ENCODE measurements around the gene GIMD1.
"Not testable (repeated sequence)": the region's sequence is repeated elsewhere in the genome, so short reads cannot be mapped to it uniquely, and the experiment has no call there.

GIMD1 gene

DNA sequence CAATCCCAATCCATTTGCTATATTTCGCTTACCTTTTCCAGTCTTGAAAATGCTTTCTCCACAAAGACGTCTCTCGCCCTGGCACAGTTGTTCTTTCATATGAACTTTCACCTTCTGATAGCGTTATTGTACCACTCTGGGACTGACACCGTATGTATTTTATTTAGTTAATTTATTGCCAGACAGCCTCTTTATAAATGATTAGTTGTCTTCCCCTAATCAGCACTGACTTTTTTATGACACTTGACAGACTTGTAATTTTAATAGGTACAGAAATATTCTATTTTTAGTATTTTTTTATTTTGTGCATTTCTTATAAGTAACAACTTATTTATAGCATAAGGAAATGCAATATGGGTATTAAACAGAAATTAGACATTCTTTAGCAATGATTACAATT lies at the start of gene GIMD1:
Gene GIMD1 (minus strand): TSS at position 101 of the 400 bp plus-strand sequence. CDS start 1,343 bp downstream, outside the sequence.
- H3K9me3 Mint-ChIP-seq, result no peaks in the 10 kb centered on the region
- H3K4me3 Mint-ChIP-seq, result no peak within 1 kb of the TSS
- ATAC-seq (no peak), DNase-seq (no peak)
- H3K27me3 Mint-ChIP-seq, result peaks cover 17% of the 10 kb centered on the region
- H3K4me1 Mint-ChIP-seq, result peaks cover 2% of the 10 kb centered on the region
- H3K36me3 Mint-ChIP-seq (ENCODE audit: low read depth), result no peaks in the 10 kb centered on the region
- no peak within 1 kb of the TSS for H3K27ac Mint-ChIP-seq

DNA sequence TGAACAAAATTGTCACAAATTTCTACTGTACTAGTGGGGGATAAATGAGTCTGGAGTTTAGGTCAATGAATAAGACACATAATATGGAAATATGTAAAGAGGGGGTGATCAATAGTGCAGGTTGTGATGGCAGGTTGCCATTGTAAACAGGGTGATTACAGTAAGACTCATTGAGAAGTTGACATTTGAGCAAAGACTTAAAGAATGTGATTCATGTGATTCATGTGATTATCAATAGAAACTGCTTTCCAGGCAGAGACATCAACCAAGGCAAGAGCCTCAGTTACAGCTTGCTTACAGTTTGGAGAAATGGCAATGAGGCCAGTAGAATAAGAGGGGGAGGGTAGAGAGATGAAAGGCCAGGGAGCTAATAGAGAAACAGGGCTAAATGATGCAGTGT lies 45.8 kb upstream of the GIMD1 start:
- no peak for DNase-seq
- no peaks in the 10 kb centered on the region for H3K4me1 Mint-ChIP-seq
- H3K9me3 Mint-ChIP-seq, result no peaks in the 10 kb centered on the region
- no peak for ATAC-seq
- no peaks in the 10 kb centered on the region for H3K36me3 Mint-ChIP-seq (ENCODE audit: low read depth)
- H3K27me3 Mint-ChIP-seq, result peaks cover 3% of the 10 kb centered on the region
- no peak overlapping the region for H3K4me3 Mint-ChIP-seq
- H3K27ac Mint-ChIP-seq, result no peak overlapping the region

DNA sequence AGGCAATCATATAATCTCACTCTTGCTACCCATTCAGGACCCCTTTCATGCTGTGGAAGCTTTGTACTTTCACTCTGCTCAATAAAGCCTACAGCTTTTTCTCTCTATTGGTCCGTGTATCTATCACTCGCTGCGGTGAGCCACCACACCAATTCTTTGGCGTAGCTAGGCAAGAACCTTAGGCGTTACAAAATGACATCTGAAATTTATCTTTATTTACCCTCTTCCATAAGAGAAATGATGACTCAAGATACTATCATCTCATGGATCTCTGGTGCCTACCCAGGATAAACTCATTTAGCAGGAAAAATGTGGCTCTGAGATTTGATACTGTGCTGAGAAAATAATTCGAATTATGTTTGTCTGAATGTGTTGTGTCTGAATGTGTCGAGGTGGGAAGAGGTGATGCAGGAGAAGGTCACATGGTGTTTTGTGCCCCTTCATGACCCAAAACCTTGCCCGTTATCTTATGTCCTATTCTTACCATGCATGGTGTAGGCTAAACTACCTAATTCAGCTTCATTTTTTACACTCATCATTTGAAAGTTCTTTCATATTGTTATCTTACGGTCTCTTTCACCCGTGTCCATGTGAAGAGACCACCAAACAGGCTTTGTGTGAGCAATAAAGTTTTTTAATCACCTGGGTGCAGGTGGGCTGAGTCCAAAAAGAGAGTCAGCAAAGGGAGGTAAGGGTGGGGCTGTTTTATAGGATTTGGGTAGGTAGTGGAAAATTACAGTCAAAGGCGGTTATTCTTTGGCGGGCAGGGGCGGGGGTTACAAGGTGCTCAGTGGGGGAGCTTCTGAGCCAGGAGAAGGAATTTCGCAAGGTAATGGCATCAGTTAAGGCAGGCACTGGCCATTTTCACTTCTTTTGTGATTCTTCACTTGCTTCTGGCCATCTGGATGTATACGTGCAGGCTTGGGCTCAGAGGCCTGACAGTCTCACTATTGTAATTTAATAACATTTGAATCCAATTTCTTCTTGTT lies 41.6 kb upstream of the GIMD1 start:
- Mint-ChIP-seq H3K4me1 (no peaks in the 10 kb centered on the region), H3K27ac (no peak overlapping the region), H3K9me3 (peaks cover 9% of the 10 kb centered on the region), H3K27me3 (no peaks in the 10 kb centered on the region), H3K36me3 (ENCODE audit: low read depth) (no peaks in the 10 kb centered on the region), H3K4me3 (no peak overlapping the region)
- DNase-seq (no peak), ATAC-seq (no peak)

DNA sequence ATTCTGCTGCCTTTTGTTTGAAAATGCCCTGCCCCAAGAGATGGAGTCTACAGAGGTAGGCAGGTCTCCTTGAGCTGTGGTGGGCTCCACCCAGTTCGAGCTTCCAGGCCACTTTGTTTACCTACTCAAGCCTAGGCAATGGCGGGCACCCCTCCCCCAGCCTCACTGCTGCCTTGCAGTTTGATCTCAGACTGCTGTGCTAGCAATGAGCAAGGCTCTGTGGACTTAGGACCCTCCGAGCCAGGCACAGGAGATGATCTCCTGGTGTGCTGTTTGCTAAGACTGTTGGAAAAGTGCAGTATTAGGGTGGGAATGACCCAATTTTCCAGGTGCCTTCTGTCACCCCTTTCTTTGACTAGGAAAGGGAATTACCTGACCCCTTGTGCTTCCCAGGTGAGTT lies 39.4 kb upstream of the GIMD1 start:
- not testable (repeated sequence) for H3K27ac Mint-ChIP-seq; ATAC-seq; H3K9me3 Mint-ChIP-seq; H3K4me3 Mint-ChIP-seq; H3K27me3 Mint-ChIP-seq; DNase-seq; H3K36me3 Mint-ChIP-seq (ENCODE audit: low read depth); H3K4me1 Mint-ChIP-seq

DNA sequence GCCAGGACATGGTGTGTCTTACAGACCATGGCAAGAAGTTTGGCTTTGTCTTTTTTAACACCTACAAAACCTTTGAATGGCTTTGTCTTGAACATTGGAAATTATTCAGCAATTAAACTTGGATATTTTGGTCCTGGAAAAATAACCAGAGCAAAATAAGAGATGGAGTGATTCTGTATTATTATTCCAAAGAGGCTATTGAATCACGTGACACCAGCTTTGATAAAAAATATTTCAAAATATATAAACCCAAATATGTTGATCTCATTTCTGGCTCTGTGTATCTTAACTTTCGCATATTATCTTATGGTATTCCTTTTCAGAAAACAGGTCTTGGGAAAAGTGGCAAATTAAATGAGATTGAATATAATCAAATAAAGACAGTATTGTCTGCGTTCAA lies 32.6 kb upstream of the GIMD1 start:
- no peaks in the 10 kb centered on the region for H3K36me3 Mint-ChIP-seq (ENCODE audit: low read depth)
- no peaks in the 10 kb centered on the region for H3K27me3 Mint-ChIP-seq
- no peak for DNase-seq
- peaks cover 16% of the 10 kb centered on the region for H3K9me3 Mint-ChIP-seq
- no peak overlapping the region for H3K4me3 Mint-ChIP-seq
- no peak overlapping the region for H3K27ac Mint-ChIP-seq
- no peak for ATAC-seq
- H3K4me1 Mint-ChIP-seq, result no peaks in the 10 kb centered on the region

DNA sequence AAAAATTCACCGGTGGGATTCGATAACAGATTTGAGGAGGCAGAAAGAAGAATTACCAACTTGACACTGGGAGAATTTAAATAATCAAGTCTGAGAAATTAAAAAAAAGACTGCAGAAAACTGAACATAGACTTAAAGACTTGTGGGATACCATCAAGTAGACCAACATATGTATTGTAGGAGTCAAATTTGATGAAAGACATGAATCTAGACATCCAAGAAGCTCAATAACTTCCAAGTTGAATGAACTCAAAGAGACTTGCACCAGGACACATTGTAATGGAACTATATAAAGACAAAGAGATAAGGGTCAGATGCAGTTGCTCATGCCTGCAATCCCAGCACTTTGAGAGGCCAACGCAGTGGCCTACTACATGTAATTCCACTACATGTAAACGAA lies 30.3 kb upstream of the GIMD1 start:
- not testable (repeated sequence) for H3K27me3 Mint-ChIP-seq; H3K4me3 Mint-ChIP-seq; ATAC-seq; H3K4me1 Mint-ChIP-seq; H3K36me3 Mint-ChIP-seq (ENCODE audit: low read depth); DNase-seq; H3K27ac Mint-ChIP-seq
- peaks cover 29% of the 10 kb centered on the region for H3K9me3 Mint-ChIP-seq

DNA sequence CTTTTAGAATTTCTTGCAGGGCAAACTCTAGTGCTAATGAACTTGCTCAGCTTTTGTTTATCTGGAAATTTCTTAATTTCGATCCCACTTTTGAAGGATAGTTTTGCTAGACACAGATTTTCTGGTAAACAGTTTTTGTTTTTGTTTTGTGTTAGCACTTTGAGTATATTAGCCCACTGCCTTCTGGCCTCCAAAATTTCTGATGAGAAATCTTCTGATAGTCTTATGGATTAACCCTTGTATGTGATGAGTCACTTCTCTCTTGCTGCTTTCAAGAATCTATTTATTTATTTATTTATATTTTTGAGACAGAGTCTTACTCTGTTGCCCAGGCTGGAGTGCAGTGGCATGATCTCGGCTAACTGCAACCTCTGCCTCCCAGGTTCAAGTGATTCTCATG lies 27.0 kb upstream of the GIMD1 start:
- no peak overlapping the region for H3K27ac Mint-ChIP-seq
- peaks cover 25% of the 10 kb centered on the region for H3K9me3 Mint-ChIP-seq
- no peaks in the 10 kb centered on the region for H3K4me1 Mint-ChIP-seq
- H3K27me3 Mint-ChIP-seq, result no peaks in the 10 kb centered on the region
- DNase-seq (no peak), ATAC-seq (no peak)
- H3K4me3 Mint-ChIP-seq, result no peak overlapping the region
- H3K36me3 Mint-ChIP-seq (ENCODE audit: low read depth), result no peaks in the 10 kb centered on the region

DNA sequence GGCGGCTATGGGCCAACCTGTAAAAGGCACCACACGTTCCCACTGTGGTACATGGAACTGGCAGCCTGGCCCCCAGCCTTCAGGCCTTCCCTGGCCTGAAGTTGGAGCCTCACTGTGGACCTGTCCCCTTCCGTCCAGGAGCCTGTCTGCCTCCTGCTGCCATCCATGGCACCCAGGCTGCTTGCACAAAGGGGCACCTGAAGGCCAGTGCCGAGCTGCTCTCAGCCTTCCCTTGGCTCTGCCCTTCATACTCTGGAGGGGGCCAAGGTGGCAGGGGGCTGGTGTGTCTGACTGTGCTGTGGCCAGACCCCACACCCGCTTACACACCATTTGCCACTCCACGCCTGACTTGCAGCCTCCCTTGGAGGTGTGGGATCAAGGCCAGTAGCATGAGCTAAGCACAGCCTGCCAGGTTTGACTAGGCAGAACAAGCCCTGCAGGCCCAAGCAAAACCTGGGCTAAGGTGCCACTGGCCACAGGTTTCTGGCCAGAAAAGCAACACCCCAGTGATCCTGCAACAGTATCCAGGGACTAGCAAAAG lies 17.3 kb upstream of the GIMD1 start:
- Mint-ChIP-seq H3K36me3 (ENCODE audit: low read depth) (no peaks in the 10 kb centered on the region), H3K4me3 (no peak overlapping the region), H3K27me3 (no peaks in the 10 kb centered on the region), H3K27ac (no peak overlapping the region), H3K4me1 (no peaks in the 10 kb centered on the region), H3K9me3 (no peaks in the 10 kb centered on the region)
- no peak for DNase-seq
- no peak for ATAC-seq

DNA sequence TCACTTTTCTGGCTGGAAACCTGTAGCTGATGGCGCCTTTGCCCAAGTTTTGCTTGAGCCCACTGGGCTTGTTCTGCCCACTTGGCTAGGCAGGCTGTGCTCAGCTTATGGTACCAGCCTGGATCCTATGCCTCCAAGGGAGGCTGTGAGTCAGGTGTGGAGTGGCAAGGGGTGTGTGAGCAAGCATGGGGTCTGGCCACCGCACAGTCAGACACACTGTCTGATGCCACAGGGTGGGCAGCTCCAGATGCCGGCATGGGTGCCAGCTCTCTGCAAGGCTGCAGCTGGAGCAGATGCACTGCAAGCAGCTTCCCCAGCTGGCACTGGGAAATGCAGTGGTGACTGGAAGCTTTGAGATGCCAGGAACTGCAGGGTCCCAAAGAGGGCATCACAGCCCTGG lies 16.3 kb upstream of the GIMD1 start:
- Mint-ChIP-seq H3K9me3 (no peaks in the 10 kb centered on the region), H3K36me3 (ENCODE audit: low read depth) (no peaks in the 10 kb centered on the region), H3K4me3 (no peak overlapping the region), H3K27ac (no peak overlapping the region), H3K27me3 (no peaks in the 10 kb centered on the region), H3K4me1 (no peaks in the 10 kb centered on the region)
- ATAC-seq (no peak), DNase-seq (no peak)

DNA sequence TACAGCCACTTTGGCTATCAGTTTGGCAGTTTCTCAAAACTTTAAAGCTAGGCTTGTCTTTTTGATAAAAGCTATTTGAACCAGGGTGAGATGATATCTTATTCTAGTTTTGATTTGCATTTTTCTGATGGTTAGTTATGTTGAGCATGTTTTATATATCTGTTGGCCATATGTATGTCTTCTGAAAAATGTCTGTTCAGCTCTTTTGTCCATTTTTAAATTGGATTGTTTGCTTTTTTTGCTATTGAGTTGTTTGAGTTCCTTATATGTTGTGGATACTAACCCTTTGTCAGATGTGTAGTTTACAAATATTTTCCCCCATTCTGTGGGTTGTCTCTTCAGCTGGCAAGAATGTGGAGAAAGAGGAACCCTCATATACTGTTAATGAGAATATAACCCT lies 11.6 kb upstream of the GIMD1 start:
- Mint-ChIP-seq H3K4me1 (no peaks in the 10 kb centered on the region), H3K27ac (no peak overlapping the region), H3K27me3 (no peaks in the 10 kb centered on the region), H3K4me3 (no peak overlapping the region), H3K9me3 (no peaks in the 10 kb centered on the region), H3K36me3 (ENCODE audit: low read depth) (no peaks in the 10 kb centered on the region)
- DNase-seq, result no peak
- ATAC-seq, result no peak

DNA sequence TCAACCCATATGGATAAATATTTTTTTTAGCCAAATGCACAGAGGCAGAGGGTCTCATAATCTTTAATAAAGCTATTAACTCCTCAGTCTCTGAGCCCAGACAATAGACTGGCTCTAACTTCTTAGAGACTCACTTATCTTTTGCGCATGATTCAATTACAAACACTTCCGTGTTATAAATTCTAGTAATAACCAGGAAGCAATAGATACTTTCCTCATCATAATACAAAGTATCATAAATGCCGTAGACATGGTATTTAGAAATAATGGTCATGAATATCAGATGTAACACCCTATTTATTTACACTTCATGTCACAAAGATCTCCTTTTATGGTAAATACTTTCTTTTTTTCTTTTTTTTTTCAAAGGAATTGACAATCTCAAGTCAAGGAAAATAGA lies 4.4 kb upstream of the GIMD1 start:
- no peak overlapping the region for H3K27ac Mint-ChIP-seq
- DNase-seq, result no peak
- H3K4me3 Mint-ChIP-seq, result no peak overlapping the region
- ATAC-seq, result no peak
- no peaks in the 10 kb centered on the region for H3K9me3 Mint-ChIP-seq
- H3K27me3 Mint-ChIP-seq, result peaks cover 17% of the 10 kb centered on the region
- H3K36me3 Mint-ChIP-seq (ENCODE audit: low read depth), result no peaks in the 10 kb centered on the region
- peaks cover 2% of the 10 kb centered on the region for H3K4me1 Mint-ChIP-seq

DNA sequence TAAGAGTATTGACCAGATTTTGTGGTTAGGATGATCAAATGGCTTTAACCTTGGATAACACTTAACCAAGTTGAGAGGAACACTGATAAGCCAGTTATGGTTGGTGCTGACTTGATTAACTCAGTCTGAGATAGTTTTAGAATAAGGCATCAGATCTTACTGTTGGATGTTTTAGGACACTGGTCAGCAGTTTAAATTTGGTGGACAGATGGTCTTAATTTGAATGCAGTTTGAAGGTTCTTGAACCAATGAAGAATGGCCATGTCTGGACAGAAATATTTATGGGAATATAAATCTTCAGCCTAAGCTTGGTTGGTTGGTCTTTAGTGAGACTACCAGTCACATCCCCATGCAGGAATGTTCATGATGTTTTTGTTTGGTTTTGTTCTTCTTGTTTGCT lies 2.6 kb upstream of the GIMD1 start:
- peaks cover 17% of the 10 kb centered on the region for H3K27me3 Mint-ChIP-seq
- no peak for DNase-seq
- no peaks in the 10 kb centered on the region for H3K9me3 Mint-ChIP-seq
- H3K4me1 Mint-ChIP-seq, result peaks cover 2% of the 10 kb centered on the region
- ATAC-seq, result no peak
- H3K27ac Mint-ChIP-seq, result no peak overlapping the region
- H3K4me3 Mint-ChIP-seq, result no peak overlapping the region
- no peaks in the 10 kb centered on the region for H3K36me3 Mint-ChIP-seq (ENCODE audit: low read depth)

DNA sequence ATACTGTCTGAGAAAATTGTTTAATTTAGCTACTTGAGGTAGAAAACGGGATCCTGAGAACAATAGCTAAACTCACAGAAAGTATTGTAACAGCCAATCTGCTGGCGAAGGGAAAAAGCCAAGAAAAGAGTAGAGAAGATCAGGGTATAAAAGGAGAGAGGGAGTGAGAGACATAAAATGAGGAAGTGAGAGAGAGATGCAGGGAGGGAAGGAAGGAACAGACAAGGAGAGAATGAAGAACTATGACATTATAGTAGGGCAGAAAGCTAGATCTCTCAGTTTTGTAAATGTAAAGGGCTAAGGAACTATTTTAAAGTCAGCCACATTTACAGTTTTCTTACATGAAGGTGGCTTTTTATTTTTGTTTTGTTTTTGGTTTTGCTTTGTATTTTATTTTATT lies 1.6 kb upstream of the GIMD1 start:
- Mint-ChIP-seq H3K4me1 (peaks cover 2% of the 10 kb centered on the region), H3K27ac (no peak overlapping the region), H3K27me3 (peaks cover 17% of the 10 kb centered on the region), H3K36me3 (ENCODE audit: low read depth) (no peaks in the 10 kb centered on the region), H3K9me3 (no peaks in the 10 kb centered on the region), H3K4me3 (no peak overlapping the region)
- ATAC-seq, result no peak
- DNase-seq, result no peak

DNA sequence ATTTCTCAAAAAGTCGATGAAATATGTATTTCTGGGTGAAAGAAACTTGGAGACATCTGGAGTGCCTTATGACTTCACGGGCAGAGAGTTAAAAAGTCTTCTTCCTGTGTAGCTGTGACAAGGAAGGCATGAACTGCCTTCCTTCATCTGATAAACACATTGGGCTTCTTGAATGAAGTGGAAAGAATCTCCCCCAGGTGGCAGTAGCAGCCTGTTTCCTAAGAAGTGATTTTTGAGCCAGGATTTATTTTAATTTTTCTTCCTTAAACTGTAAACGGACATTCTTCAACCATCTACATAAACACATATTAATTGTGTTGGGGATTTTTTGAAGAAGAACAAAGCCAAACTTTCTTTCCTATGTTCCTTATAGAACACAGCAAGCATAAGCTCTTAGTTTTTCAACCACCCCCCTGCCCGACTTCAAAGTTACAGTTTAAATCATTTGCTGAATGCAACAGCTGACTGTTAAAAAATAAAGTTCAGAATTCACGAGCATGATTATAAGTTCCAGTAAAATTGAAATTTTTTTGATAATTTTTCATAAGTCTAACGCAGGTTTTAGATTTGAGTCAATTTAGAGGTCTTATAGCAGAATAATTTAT lies 980 bp upstream of the GIMD1 start:
- ATAC-seq, result no peak
- H3K36me3 Mint-ChIP-seq (ENCODE audit: low read depth), result no peaks in the 10 kb centered on the region
- H3K27ac Mint-ChIP-seq, result no peak overlapping the region
- H3K9me3 Mint-ChIP-seq, result no peaks in the 10 kb centered on the region
- H3K4me3 Mint-ChIP-seq, result no peak overlapping the region
- peaks cover 2% of the 10 kb centered on the region for H3K4me1 Mint-ChIP-seq
- peak; percentile 10 for DNase-seq
- peaks cover 17% of the 10 kb centered on the region for H3K27me3 Mint-ChIP-seq

DNA sequence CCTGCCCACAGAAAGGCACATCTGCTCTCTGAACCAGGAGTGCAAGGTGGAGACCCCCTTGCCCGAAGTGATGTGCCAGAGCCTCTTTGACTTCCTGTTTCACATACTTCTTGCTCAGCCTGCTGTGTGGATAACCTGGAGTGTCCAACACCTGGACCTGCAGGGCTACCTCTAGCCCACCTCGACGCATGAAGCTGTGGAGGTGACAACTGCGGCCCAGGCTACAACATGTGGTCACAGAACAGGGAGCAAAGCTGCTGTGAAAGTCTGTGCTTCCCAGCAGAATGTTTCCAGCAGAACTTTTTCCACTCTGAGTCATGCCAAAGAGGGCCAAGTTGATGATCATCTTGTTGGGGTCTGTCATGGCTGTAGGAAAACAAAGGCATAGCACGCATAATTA lies 1.5 kb downstream of the GIMD1 start:
- H3K9me3 Mint-ChIP-seq, result no peaks in the 10 kb centered on the region
- ATAC-seq, result no peak
- DNase-seq, result no peak
- H3K27ac Mint-ChIP-seq, result no peak overlapping the region
- no peak overlapping the region for H3K4me3 Mint-ChIP-seq
- H3K36me3 Mint-ChIP-seq (ENCODE audit: low read depth), result no peaks in the 10 kb centered on the region
- peaks cover 2% of the 10 kb centered on the region for H3K4me1 Mint-ChIP-seq
- H3K27me3 Mint-ChIP-seq, result peaks cover 17% of the 10 kb centered on the region
